Stimulated activated CD8-positive, alpha-beta memory T cell treated with anti-CD3 and anti-CD28 coated beads, Interleukin-7, amount 100 ng/mL, for 48 hours (primary cell): ENCODE measurements around the gene ZNF74.
"Not testable (repeated sequence)": the region's sequence is repeated elsewhere in the genome, so short reads cannot be mapped to it uniquely, and the experiment has no call there.

Experiments used
- DNase-seq, 2 donors: peaks; one replicate each; pipeline ENCODE4 v3.0.0-alpha.2; 2020; ENCODE audit warnings: low read depth in 1 of 2; ENCODE audit errors: extremely low read depth in 1 of 2

The ZNF74 gene

GRCh38 chr22:20399866-20400605 is 6.1 kb downstream of the ZNF74 start:
- DNase-seq = no peak

- no peak for DNase-seq
Measured at GRCh38 chr22:20400606-20401375, 6.8 kb downstream of the ZNF74 start.

GRCh38 chr22:20401376-20402014 is 7.5 kb downstream of the ZNF74 start:
- DNase-seq = no peak

GRCh38 chr22:20402960-20403778 is 9.2 kb downstream of the ZNF74 start:
- DNase-seq = no peak

- DNase-seq = no peak
Measured at GRCh38 chr22:20403779-20404140, 9.8 kb downstream of the ZNF74 start.

- no peak for DNase-seq
Measured at GRCh38 chr22:20404881-20405280, 10.9 kb downstream of the ZNF74 start.

GRCh38 chr22:20405291-20405930 is 11.5 kb downstream of the ZNF74 start:
- no peak for DNase-seq

- DNase-seq = no peak
Measured at GRCh38 chr22:20405931-20406685, 12.2 kb downstream of the ZNF74 start.

GRCh38 chr22:20406686-20407408 is 12.9 kb downstream of the ZNF74 start:
- DNase-seq = no peak

GRCh38 chr22:20407829-20408228 is 13.9 kb downstream of the ZNF74 start:
- DNase-seq = no peak

- no peak for DNase-seq
Measured at GRCh38 chr22:20408891-20409290, 14.9 kb downstream of the ZNF74 start.

- DNase-seq = not testable (repeated sequence)
Measured at GRCh38 chr22:20409385-20409784, 15.4 kb downstream of the ZNF74 start.

- DNase-seq = no peak
Measured at GRCh38 chr22:20412474-20413216, 18.7 kb downstream of the ZNF74 start.

GRCh38 chr22:20413217-20414058 is 19.5 kb downstream of the ZNF74 start:
- no peak for DNase-seq

GRCh38 chr22:20414059-20414440 is 20.1 kb downstream of the ZNF74 start:
- DNase-seq = no peak

- DNase-seq = no peak
Measured at GRCh38 chr22:20414450-20414849, 20.5 kb downstream of the ZNF74 start.

GRCh38 chr22:20415241-20415640 is 21.3 kb downstream of the ZNF74 start:
- not testable (repeated sequence) for DNase-seq

GRCh38 chr22:20415699-20416098 is 21.7 kb downstream of the ZNF74 start:
- not testable (repeated sequence) for DNase-seq
